Measurements from ENCODE around the gene HEMGN. TPM values are rescaled to one million over a fixed set of nuclear protein-coding genes. Genes with fewer than 3 reads are reported as not detected.

Gene HEMGN
- total RNA-seq (2021), result 0.11 to 0.14 TPM (median 0.11 TPM) in 3 replicates
- not detected for Bru-seq, nascent RNA
- long read RNA-seq, experiment 1, result 0 reads
- long read RNA-seq, experiment 2, result 0 reads
- long read RNA-seq, experiment 3, result 0 reads

- TF ChIP-seq ETV6 (CRISPR knock-in tag; IDR thresholded peaks at IDR 0.05) (no peak), ZNF232 (CRISPR knock-in tag; IDR thresholded peaks at IDR 0.05) (no peak), TP53 (CRISPR knock-in tag; IDR thresholded peaks at IDR 0.05) (no peak), PRRX2 (CRISPR knock-in tag; IDR thresholded peaks at IDR 0.05) (no peak), ATF3 (CRISPR knock-in tag; conservative IDR thresholded peaks at IDR 0.05) (no peak), ZNF671 (CRISPR knock-in tag; IDR thresholded peaks at IDR 0.05) (no peak), OVOL2 (CRISPR knock-in tag; IDR thresholded peaks at IDR 0.05; ENCODE audit: borderline replicate concordance) (no peak), NFE2L1 (CRISPR knock-in tag; IDR thresholded peaks at IDR 0.05) (no peak), ZBTB21 (CRISPR knock-in tag; IDR thresholded peaks at IDR 0.05; ENCODE audit: borderline replicate concordance) (no peak), ZBTB43 (CRISPR knock-in tag; IDR thresholded peaks at IDR 0.05) (no peak), SP1 (CRISPR knock-in tag; conservative IDR thresholded peaks at IDR 0.05) (no peak), CBFB (CRISPR knock-in tag; IDR thresholded peaks at IDR 0.05; ENCODE audit: low read depth) (no peak)
- ATAC-seq, result no peak
- ChIA-PET POLR2A (no interaction called here), CTCF (no interaction called here)
- Mint-ChIP-seq H3K4me3 (no peak within 1 kb of the TSS), H3K4me1 (peaks cover 8% of the 10 kb centered on the region), H3K27me3 (ENCODE audit: low read depth) (peaks cover 76% of the 10 kb centered on the region), H3K36me3 (no peaks in the 10 kb centered on the region), H3K27ac (no peak within 1 kb of the TSS), H3K9me3 (no peaks in the 10 kb centered on the region)
- no peak for DNase-seq (ENCODE audit: low spot score)
Measured at GRCh38 chr9:97938081-97938644, at the start of gene HEMGN. HEMGN (minus strand) TSS chr9:97938172; CDS start chr9:97938136, 36 bp downstream.

GRCh38 chr9:97987487-97987886, 49.5 kb upstream of the HEMGN start:
- H3K27ac Mint-ChIP-seq, result no peak overlapping the region
- POLR2A ChIA-PET, result no interaction called here
- no peak for TF ChIP-seq MAX (CRISPR knock-in tag; IDR thresholded peaks at IDR 0.05)
- TF ChIP-seq FOXJ3 (CRISPR knock-in tag; IDR thresholded peaks at IDR 0.05; ENCODE audit: borderline replicate concordance), result no peak
- TF ChIP-seq CREB1 (CRISPR knock-in tag; IDR thresholded peaks at IDR 0.05), result no peak
- TF ChIP-seq ZNF423 (CRISPR knock-in tag; IDR thresholded peaks at IDR 0.05), result no peak
- TF ChIP-seq SMAD3 (CRISPR knock-in tag; IDR thresholded peaks at IDR 0.05; ENCODE audit: borderline replicate concordance), result no peak
- no peak for TF ChIP-seq CBFB (CRISPR knock-in tag; IDR thresholded peaks at IDR 0.05; ENCODE audit: low read depth)
- TF ChIP-seq ATF6 (CRISPR knock-in tag; IDR thresholded peaks at IDR 0.05), result no peak
- no peak for TF ChIP-seq MLX (CRISPR knock-in tag; IDR thresholded peaks at IDR 0.05)
- no peak for TF ChIP-seq MXD4 (CRISPR knock-in tag; IDR thresholded peaks at IDR 0.05; ENCODE audit: borderline replicate concordance)
- no peaks in the 10 kb centered on the region for H3K36me3 Mint-ChIP-seq
- H3K9me3 Mint-ChIP-seq, result no peaks in the 10 kb centered on the region
- ATAC-seq (no peak), DNase-seq (ENCODE audit: low spot score) (no peak)
- H3K4me3 Mint-ChIP-seq, result no peak overlapping the region
- peaks cover 23% of the 10 kb centered on the region for H3K27me3 Mint-ChIP-seq (ENCODE audit: low read depth)
- CTCF ChIA-PET, result interaction anchor here (1.0 kb wide), 1 partner anchor 97 kb away, joined by 3 read pairs; no protein-coding TSS in a partner anchor
- H3K4me1 Mint-ChIP-seq, result peaks cover 33% of the 10 kb centered on the region
